AG09309 (cell line): ENCODE results near the gene SMIM1.

ENCODE experiments used
- DNase-seq: peaks from one replicate; pipeline ENCODE4 v3.0.0-alpha.2; 2010; ENCODE audit warnings: low read depth
- H3K4me3 ChIP-seq: 2 replicates; pipeline ENCODE4 v1.5.1; 2011; ENCODE audit warnings: mild to moderate bottlenecking, low read depth, low read length, moderate library complexity; ENCODE audit not compliant: control insufficient read depth
- TF ChIP-seq, protein P1 (sequence below): IDR thresholded peaks from 2 replicates; pipeline ENCODE4 v1.5.1; 2011; ENCODE audit warnings: mild to moderate bottlenecking, low read depth, low read length, inconsistent platforms; ENCODE audit not compliant: insufficient read depth, control insufficient read depth; ENCODE audit errors: missing control alignments

Gene SMIM1

DNA sequence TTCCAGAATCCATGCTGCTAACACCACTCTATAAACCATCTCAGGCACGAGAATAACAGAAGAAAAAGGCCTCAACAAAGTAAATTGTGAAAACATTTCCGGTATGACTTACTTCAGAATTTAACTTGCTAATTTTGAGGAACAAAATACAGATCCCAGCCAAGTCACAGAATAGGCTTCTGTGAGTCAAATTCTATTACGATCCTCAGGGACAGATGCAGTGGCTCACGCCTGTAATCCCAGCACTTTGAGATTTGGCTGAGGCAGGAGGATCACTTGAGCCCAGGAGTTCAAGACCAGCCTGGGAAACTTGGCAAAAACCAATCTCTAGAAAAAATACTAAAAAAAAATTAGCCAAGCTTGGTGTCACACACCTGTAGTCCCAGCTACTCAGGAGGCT, 29.1 kb upstream of the SMIM1 start:
- no peak for DNase-seq
- no peak overlapping the region for H3K4me3 ChIP-seq
- TF ChIP-seq, protein P1, sequence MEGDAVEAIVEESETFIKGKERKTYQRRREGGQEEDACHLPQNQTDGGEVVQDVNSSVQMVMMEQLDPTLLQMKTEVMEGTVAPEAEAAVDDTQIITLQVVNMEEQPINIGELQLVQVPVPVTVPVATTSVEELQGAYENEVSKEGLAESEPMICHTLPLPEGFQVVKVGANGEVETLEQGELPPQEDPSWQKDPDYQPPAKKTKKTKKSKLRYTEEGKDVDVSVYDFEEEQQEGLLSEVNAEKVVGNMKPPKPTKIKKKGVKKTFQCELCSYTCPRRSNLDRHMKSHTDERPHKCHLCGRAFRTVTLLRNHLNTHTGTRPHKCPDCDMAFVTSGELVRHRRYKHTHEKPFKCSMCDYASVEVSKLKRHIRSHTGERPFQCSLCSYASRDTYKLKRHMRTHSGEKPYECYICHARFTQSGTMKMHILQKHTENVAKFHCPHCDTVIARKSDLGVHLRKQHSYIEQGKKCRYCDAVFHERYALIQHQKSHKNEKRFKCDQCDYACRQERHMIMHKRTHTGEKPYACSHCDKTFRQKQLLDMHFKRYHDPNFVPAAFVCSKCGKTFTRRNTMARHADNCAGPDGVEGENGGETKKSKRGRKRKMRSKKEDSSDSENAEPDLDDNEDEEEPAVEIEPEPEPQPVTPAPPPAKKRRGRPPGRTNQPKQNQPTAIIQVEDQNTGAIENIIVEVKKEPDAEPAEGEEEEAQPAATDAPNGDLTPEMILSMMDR, result no peak

DNA sequence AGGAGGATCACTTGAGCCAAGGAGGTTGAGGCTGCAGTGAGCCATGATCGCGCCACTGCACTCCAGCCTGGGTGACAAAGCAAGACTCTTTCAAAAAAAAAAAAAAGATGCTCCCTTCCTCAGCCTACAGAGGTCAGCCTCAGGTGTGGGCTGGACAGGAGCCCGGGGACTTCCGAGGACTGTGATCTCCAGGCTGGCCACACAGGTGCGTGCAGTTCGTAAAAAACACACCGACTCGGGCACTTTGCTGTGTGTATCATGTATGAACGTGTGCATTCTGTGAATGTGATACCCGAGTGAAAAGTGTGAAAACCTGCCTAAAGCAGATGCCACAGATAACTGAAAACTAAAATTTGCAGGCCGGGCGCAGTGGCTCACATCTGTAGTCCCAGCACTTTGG, 28.7 kb upstream of the SMIM1 start:
- TF ChIP-seq, protein P1, result no peak
- H3K4me3 ChIP-seq, result no peak overlapping the region

GRCh38 chr1:3744646-3745045, 27.9 kb upstream of the SMIM1 start:
- DNase-seq, result no peak
- no peak overlapping the region for H3K4me3 ChIP-seq
- TF ChIP-seq, protein P1, result no peak

More for the DNA sequence above, 28.7 kb upstream of the SMIM1 start:
- no peak for DNase-seq

- no peak overlapping the region for H3K4me3 ChIP-seq
- TF ChIP-seq, protein P1, result no peak
- DNase-seq, result no peak
Observed at GRCh38 chr1:3745071-3745470, 27.5 kb upstream of the SMIM1 start.

- TF ChIP-seq, protein P1, result no peak
- no peak for DNase-seq
- no peak overlapping the region for H3K4me3 ChIP-seq
Observed at GRCh38 chr1:3745590-3746381, 26.8 kb upstream of the SMIM1 start.

- TF ChIP-seq, protein P1, result no peak
- DNase-seq, result no peak
- H3K4me3 ChIP-seq, result peak overlapping the region; percentile 59
Observed at GRCh38 chr1:3746389-3746829, 26.1 kb upstream of the SMIM1 start.
